GM10847 (cell line): ENCODE results near the gene SDC1.

ENCODE experiments used
- POLR2A ChIP-seq: IDR thresholded peaks from 2 replicates; pipeline ENCODE4 v1.6.1; 2011; ENCODE audit not compliant: insufficient read length; ENCODE audit errors: extremely low read depth

Gene SDC1

DNA sequence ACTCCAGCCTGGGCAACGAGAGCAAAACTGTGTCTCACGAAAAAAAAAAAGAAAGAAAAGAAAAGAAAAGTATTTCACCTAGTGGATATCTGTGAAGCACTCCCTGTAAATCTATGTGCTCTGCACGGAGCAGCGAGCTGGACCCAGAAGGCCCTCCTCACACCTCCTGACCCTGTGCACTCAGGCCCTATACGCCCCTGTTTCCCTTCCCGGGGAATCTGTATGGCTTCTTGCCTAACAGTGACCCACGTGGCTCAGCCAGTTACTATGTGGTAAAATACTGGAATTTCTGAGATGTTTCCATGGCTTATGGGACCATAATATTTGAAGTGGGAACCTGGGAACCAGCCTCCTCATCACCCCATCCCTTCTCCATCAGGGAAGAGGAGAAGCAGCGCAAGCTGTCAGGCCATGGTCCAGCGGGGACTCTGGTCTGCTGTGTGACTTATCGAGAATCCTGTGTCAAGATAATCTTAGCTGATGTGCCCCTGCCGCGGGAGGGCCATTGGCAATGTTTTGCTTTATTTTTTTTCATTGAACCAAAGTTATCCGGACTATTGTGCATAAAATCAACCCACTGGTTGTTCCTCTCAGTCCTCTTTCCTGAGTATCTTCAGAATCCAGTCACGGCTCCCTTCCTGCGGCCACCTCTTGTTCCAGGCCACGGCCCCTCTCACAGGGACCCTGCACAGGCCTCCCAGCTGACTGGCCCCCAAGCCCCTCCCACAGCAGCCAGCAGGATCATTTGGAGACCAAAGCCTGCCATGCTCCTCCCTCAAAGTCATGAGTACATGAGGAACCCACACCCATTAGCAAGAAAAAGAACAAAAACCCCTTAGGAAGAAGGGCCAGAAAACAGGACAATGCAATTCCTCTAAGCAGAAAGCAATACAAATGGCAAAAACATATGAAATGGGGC, 30.6 kb downstream of the SDC1 start:
- TF ChIP-seq POLR2A: no peak

GRCh38 chr2:20193185-20193584, 31.7 kb downstream of the SDC1 start:
- TF ChIP-seq POLR2A: no peak

DNA sequence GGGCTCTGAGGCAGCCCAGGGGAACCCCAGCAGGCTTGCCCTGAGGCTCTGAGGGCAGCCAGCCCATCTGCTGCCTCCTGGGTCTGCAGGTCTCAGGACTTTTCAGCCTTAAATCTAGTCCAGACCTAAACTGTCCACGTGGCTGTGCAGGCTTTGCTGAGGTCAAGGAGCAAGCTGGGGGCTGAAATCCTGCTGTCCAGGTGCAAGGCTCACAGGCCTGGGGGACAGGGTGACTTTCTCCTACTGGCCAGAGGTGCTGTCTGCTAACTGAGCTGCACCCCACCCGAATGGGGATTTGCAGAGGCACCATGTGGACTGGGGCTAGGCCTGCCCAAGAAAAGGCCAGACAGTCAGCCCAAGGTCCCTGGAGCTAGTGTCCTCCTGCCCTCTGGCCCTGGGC, 32.1 kb downstream of the SDC1 start:
- TF ChIP-seq POLR2A: no peak

DNA sequence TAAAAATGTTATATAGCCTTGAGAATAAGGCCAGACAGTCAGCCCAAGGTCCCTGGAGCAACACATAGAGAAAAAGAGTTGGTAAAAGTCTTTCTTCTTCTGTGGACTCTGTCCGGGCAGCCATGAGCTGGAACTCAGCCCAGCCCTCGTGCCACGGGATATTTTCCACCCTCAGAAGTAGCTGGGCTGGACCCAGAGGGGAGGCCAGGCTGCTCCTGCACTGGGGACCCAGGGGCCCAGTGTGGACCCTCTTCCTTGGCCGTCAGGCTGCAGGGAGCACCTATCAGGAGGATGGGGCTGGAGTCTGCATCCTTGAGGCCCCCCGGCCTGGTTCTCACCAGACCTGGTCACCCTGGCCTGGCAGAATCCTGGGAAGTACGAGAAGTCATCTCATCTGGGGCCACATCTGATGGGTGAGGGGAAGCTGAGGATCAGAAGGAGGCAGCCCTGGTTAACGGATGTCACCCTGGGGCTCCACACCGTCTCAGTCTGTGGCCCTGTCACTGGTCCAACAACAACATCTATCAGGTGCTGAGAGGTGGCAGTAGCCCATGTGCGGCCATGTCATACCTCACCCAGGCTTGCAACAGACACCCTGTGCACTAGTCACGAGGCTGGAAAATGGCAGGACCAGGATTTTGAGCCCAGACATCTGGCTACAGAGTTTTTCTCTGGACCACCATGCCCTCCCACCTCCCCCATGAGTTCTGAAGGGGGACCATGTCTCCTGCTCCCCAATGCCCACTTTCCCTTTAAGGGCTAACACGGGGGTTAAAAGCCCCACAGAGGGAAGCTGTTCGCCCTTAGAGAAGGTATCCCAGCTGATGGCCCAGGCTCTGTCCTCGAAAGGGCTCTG, 33.0 kb downstream of the SDC1 start:
- TF ChIP-seq POLR2A: no peak

DNA sequence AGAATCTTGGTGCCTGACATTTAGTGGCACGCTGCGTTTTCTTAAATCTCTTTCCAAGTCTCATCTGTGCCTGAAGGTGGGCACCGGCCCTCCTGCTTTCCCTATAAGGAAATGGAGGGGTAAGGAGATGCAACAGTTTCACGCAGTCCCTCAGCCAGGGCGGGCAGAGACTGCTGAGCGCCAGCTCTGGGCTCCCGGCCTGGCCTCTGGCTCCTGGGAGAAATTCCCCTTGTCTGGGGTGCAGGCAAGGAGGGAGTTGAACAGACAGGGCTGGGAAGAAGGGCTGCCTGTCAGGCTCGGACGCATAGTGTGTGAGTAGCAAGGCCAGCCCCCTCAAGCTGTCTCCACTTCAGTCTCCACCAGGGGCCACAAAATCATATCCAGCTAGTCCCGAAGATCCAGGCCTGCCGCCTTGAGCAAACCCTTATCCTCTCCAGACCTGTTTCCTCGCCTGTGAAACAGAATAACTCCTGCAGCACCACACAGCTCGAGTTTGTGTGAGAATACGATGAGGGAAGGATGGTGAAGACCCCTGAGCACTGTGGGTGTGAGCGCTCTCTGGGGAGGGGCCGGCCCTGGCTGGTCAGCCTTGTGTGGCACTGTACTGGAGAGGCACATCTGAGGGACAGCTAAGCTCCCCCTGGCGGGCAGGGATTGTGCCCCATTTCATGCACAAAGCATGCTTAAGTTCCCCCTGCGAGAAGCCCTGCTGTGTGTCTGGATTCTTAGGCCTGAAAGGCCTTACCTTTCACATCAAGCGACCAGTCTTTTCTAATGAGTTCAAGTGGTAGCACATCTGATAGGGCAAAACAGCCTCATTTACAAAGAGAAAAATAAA, 33.8 kb downstream of the SDC1 start:
- TF ChIP-seq POLR2A: no peak

DNA sequence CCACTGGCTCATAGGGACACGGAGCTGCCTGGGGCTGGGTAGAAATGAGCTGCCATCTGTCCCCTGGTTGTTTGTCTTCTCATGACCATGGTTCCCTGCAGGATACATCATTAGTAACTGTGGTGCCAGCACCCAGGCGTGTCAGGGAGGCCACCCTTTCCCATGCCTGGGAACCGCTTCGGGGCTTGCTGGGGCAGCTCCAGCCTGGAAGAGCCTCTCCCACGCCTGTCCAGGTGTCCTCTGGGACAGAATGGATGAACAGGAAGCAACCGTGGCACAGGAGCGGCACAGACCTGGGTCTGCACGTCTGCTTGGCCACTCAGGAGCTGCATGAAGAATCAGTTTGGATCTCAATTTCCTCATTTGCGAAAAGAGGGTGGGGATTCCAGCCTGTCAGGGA, 34.8 kb downstream of the SDC1 start:
- no peak for TF ChIP-seq POLR2A

DNA sequence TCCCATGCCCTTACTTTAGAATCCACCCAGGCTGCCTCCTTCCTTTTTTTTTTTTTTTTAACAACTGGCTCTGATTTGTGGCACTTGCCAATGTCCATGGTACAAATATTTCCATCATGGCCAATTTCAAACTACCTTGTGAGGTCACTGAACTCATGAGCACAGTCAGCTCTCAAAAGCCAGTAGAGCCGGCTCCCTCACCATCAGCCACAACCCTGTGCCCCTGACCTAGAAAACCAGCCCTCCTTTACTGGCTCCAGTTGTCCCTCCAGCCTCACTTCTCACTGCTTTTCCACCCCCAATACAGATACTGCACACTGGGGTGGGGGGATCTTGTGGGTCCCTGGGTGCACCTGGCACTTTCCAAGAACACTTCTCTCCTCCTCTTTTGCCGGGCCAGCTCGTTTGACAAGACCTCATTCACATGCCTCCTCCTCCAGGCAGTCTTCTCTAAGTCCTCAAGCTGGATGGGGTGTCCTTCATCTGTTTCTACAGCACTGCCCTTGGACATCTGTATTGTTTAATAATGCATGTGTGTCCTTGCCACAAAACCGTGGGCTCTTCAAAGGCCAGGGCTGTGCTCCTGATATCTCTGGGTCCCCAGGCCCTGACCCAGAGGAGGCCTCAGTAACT, 35.5 kb downstream of the SDC1 start:
- TF ChIP-seq POLR2A: no peak

- no peak for TF ChIP-seq POLR2A
These were observed 36.1 kb downstream of the SDC1 start for GRCh38 chr2:20188851-20189250.

GRCh38 chr2:20188201-20188600, 36.7 kb downstream of the SDC1 start:
- TF ChIP-seq POLR2A: no peak

- no peak for TF ChIP-seq POLR2A
These were observed 37.6 kb downstream of the SDC1 start for GRCh38 chr2:20187331-20187730.

DNA sequence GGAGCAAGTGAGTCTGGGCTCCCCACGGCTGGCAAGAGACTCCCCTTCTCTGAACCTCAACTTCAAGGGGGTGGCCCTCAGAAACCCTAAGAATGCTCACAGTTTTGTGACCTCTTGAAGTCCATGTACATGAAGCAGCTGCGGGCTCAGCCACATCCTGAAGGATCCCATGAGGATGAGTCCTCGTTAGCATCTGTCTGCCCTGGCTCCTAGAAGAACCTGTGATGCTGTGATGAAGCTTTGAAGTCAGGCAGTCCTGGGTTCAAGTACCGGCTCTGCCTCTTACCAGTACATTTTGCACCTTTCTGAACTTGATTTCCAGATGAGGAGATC, 38.1 kb downstream of the SDC1 start:
- TF ChIP-seq POLR2A: no peak

DNA sequence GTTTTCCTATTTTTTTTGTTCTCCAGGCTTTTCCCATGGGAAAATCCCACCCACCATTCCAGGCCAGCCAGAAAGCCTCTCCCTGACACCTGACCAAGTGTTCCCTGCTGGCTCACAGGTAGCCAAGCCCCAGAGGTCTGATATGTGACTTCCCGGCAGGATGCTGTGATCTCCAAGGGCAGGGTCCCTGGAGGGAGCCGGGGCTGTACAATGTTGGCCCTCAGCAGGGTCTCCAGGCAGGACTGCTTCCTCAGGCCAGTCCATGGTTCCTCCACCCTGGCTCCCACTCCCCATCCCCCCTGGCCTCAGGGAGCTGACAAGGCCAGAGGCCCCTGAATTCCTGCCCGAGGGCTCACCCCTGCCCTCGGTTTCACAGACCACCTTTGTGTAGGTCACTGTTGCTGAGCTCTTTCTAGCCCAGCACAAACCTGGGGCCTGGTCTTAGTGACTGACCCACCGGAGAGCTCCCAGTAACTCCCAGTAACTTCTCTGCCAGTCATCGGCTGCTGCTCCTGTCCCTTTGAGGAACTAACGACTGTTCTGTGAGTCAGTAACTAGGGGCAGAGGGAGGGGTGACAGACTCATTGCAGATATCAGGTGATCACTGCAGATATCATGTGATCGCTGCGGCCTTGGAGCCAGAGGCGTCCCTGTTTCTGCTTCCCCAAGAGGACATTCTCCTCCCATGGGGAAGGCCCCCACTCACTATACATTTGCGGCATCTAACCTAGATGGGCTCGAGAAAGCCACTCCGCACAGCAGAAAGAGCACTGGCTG, 38.7 kb downstream of the SDC1 start:
- TF ChIP-seq POLR2A: no peak

DNA sequence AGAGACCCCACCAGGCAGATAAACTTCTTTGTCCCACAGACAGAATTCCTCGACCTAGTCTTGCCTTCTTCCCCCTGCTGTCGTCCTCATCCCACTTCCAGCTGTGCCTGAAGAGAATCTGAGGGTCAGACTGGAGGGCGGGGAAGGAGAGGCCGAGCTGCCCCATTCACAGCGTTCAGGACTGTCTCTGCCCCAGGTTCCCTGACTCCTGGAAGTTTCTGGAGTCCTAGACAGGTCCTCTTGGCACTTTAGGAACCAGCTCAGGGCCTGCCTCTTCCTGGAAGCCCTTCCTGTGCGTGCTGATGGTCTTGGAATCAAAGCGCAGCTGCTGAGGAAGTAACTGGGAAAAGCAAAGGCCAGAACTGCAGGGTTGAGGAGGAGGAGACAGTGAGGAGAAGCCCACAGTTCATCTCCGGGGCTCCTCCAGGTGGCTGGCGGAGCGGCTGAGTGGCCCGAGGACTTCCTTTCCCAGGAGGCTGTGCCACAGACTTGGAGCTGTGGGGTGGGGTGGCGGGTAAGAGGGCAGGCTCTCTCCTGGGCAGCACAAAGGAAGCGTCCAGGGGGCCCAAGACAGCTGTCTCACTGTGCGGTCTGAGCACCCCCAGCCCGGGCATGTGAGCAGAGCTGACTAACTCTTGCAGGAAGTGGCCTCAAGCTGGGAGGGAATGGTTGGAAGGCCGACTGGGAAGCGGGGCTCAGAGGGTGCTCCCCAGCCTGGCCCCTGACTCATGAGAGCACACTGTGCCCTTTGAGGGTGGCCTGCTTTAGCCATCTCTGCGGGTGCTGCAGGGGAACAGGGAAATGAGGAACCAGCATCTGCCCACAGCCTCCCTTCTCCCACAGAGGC, 39.5 kb downstream of the SDC1 start:
- TF ChIP-seq POLR2A: no peak
